ENCODE measurements around the gene MACROH2A1.

Gene MACROH2A1

GRCh38 chr5:135398855-135399793 lies at the start of gene MACROH2A1:
MACROH2A1 (minus strand) TSS chr5:135399231; CDS start chr5:135389093, 10,138 bp downstream.
- DNase-seq, result peak; percentile 92

DNA sequence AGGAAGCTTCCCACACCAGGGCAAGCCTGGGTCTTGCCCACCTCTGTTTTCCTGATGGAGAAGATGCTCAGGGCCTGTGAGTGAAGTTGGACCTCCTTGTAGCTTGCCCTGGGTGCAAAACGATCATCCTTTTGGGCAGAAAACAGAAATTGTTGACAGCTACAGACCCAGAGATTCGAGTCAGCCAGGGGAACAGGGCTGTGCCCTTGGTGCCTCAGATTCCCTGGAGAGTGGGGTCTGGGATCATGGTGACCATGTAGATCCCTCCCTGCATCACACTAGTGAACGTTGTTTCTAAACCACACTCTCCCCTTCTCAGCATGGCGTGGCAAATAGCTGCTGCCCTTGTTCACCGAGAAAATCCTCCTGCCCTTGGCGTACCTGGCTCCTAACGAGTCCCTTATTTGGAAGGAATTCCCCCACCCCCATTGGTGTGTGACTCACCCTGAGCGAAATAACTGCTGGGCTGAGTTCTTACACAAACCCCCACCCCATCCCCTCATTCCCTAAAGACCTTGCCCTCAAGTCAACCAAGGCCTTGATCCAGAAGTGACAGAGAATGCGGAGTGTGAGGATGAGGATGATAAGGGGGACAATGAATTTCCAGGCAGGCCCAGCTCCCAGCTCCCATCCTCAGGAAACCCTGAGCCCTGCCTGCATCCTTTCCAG lies 49.2 kb upstream of the MACROH2A1 start:
- peak; percentile 16 for DNase-seq

- DNase-seq, result peak; percentile 30
These were observed 48.4 kb upstream of the MACROH2A1 start, which contains the start of gene DCANP1 for GRCh38 chr5:135447298-135447929. DCANP1 (minus strand) TSS chr5:135447348; CDS start chr5:135447108, 240 bp downstream.

- peak; percentile 43 for DNase-seq
These were observed 47.6 kb upstream of the MACROH2A1 start for GRCh38 chr5:135446615-135447014.

GRCh38 chr5:135446206-135446605 lies 47.2 kb upstream of the MACROH2A1 start:
- peak; percentile 35 for DNase-seq

- DNase-seq, result peak; percentile 32
These were observed 46.4 kb upstream of the MACROH2A1 start for GRCh38 chr5:135445306-135445985.

DNA sequence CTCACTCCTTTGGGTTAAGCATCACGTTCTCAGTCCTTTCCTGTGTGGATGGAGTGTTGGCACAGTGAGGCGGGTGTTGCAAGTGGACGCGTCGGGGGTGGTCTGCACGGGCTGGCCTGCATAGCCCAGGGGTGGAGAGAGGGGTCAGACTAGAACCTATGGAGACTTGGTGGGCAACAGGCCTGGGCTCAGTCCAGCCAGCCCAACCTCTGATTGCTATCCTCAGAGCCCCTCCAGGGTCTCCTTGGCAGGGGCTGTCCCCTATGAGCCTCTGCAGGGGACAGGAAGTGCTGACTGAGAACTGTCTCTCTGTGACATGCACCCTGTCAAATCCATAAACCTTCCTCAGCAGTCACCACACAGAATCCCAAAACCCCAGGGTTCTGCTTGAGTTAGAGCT lies 45.9 kb upstream of the MACROH2A1 start:
- DNase-seq, result no peak

GRCh38 chr5:135444360-135444759 lies 45.3 kb upstream of the MACROH2A1 start:
- peak; percentile 42 for DNase-seq

GRCh38 chr5:135443161-135443960 lies 44.3 kb upstream of the MACROH2A1 start:
- DNase-seq, result peak; percentile 66

GRCh38 chr5:135442431-135443160 lies 43.6 kb upstream of the MACROH2A1 start:
- peak; percentile 48 for DNase-seq

- DNase-seq, result peak; percentile 22
These were observed 42.9 kb upstream of the MACROH2A1 start for GRCh38 chr5:135441919-135442318.

GRCh38 chr5:135441350-135441831 lies 42.4 kb upstream of the MACROH2A1 start:
- DNase-seq, result peak; percentile 65

GRCh38 chr5:135440916-135441315 lies 41.9 kb upstream of the MACROH2A1 start:
- peak; percentile 42 for DNase-seq

DNA sequence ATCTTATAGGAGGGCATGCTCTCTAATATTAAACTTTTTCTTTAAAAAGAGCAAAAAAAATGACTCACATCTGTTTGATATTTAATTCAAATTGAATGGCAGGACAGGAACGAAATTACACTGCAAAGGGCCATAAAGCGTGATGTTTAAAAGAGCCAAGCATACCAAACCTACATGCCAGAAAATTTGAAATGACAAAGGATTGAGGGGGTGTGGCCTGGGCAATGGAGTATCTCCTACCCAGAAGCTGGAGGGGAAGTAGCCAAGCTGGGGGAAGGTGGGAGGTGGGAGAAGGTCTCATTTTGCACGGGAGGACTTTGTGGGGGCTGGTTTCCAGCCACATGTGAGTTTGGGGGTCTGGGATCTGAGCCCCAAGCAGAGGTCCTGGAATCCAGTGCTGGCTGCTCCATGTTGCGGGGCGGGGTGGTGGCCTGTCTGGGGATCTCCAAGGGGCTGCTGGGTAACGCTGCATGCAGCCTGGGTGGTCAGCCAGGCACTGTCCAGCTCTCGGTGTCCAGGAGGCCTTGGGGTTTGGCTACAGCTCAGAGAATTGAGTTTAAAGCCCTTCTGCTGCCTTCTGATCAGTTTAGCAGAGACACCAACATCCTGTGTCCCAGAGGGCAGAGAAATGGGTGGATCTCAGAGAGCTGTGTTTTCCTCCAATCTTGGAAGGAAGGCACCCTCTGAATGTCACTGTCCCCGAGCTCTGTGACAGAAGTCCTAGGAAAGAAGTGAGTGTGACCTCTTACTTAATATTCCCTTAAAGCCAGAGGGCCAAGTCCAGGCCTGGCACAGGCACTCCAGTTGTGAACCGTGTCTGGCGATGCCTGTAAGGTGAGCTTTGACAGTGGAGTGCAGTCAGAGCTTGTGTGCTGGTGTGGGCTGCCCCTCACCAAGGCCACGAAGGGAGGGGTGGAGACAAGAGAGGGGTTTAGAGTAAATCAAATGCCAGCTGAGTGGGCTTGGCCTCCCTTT lies 40.5 kb upstream of the MACROH2A1 start:
- DNase-seq, result peak; percentile 70

- peak; percentile 69 for DNase-seq
These were observed 39.7 kb upstream of the MACROH2A1 start for GRCh38 chr5:135438636-135439221.

- peak; percentile 89 for DNase-seq
These were observed 38.9 kb upstream of the MACROH2A1 start for GRCh38 chr5:135437796-135438560.

DNA sequence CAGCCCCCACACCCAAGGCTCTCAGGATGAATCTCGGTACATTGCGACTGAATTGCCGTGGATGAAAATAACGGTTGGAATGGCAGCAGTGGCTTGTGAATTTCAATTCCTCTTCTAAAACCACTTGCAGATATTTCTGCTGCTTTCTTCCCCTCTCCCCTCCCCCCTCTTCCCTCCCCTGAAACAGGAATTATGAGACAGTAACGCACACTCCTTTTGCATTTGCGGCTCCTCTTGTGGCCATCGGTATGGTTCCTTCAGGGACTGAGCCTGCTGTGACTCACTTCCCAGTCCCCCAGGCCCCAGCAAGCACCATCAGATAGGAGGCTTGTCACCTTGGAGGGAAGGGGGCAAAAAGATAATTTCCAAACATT lies 38.4 kb upstream of the MACROH2A1 start:
- DNase-seq, result no peak

GRCh38 chr5:135436951-135437418 lies 38.0 kb upstream of the MACROH2A1 start:
- no peak for DNase-seq

All from right forelimb (tissue), 1 donor.